HepG2 (cell line): ENCODE data around the gene ESAM. TPM values are rescaled to one million over a fixed set of nuclear protein-coding genes. Genes with fewer than 3 reads are reported as not detected.

ENCODE experiments used
- ARNT ChIP-seq: fragments of 450-650 bp; IDR thresholded peaks from 2 replicates; pipeline ENCODE4 v1.6.1; 2017
- CBFB ChIP-seq: sonication (generic); formaldehyde crosslinking; IDR thresholded peaks from 2 replicates; pipeline ENCODE4 v1.4.0; 2020; ENCODE audit warnings: missing genetic modification reagents
- CSRNP2 ChIP-seq: sonication (generic); formaldehyde crosslinking; conservative IDR thresholded peaks from 2 replicates; pipeline ENCODE4 v1.8.0; 2022; ENCODE audit warnings: low read depth, missing genetic modification reagents
- GABPA ChIP-seq, 2 experiments: IDR thresholded peaks; 2 replicates each; pipeline ENCODE4 v1.6.1; 2011 to 2016; ENCODE audit warnings: low read depth in 2 of 2, low read length in 1 of 2, missing biosample characterization in 1 of 2, missing genetic modification characterization in 1 of 2
- HNF1B ChIP-seq: sonication (generic); formaldehyde crosslinking; IDR thresholded peaks from 2 replicates; pipeline ENCODE4 v1.5.1; 2020; ENCODE audit warnings: mild to moderate bottlenecking, moderate library complexity, missing genetic modification reagents
- IKZF1 ChIP-seq: fragments of 450-650 bp; IDR thresholded peaks from 2 replicates; pipeline ENCODE4 v1.7.1; 2016
- JUN ChIP-seq: sonication (generic); formaldehyde crosslinking; IDR thresholded peaks from 2 replicates; pipeline ENCODE4 v1.4.0; 2020; ENCODE audit warnings: mild to moderate bottlenecking, missing genetic modification reagents
- KLF6 ChIP-seq: IDR thresholded peaks from 2 replicates; pipeline ENCODE4 v1.8.0; 2016; ENCODE audit warnings: missing biosample characterization, missing genetic modification reagents
- MED1 ChIP-seq: sonication (generic); formaldehyde crosslinking; IDR thresholded peaks from 2 replicates; pipeline ENCODE4 v1.4.0; 2020; ENCODE audit warnings: missing genetic modification reagents
- MIXL1 ChIP-seq: IDR thresholded peaks from 2 replicates; pipeline ENCODE4 v1.6.1; 2016
- POLR2G ChIP-seq: fragments of 200-400 bp; formaldehyde crosslinking; IDR thresholded peaks from 2 replicates; pipeline ENCODE4 v1.6.1; 2018; ENCODE audit warnings: mild to moderate bottlenecking, low read depth, low read length, moderate library complexity
- PPARG ChIP-seq: conservative IDR thresholded peaks from 2 replicates; pipeline ENCODE4 v1.6.1; 2016; ENCODE audit warnings: missing biosample characterization, missing genetic modification reagents
- RARA ChIP-seq: IDR thresholded peaks from 2 replicates; pipeline ENCODE4 v1.6.1; 2016; ENCODE audit warnings: missing genetic modification reagents, missing compliant biosample characterization
- RBM22 ChIP-seq: fragments of 200-400 bp; formaldehyde crosslinking; optimal IDR thresholded peaks from 2 replicates; pipeline ENCODE3; 2017; ENCODE audit warnings: mild to moderate bottlenecking, low read length, moderate library complexity
- RBM39 ChIP-seq: fragments of 200-400 bp; formaldehyde crosslinking; IDR thresholded peaks from one replicate; pipeline ENCODE4 v1.6.1; 2018; ENCODE audit warnings: antibody characterized with exemption, mild to moderate bottlenecking, low read depth, low read length; ENCODE audit not compliant: poor library complexity, severe bottlenecking
- SAP130 ChIP-seq: IDR thresholded peaks from 2 replicates; pipeline ENCODE4 v1.6.1; 2016; ENCODE audit warnings: low read depth
- SP1 ChIP-seq, 2 experiments: fragments of 450-650 bp in 1 of 2; sonication (generic) in 1 of 2; formaldehyde crosslinking in 1 of 2; IDR thresholded peaks; 2 replicates each; pipeline versions ENCODE4 v1.4.0 to v1.6.1; 2016 to 2020; ENCODE audit warnings: missing genetic modification reagents in 1 of 2
- SRY ChIP-seq: sonication (generic); formaldehyde crosslinking; IDR thresholded peaks from 2 replicates; pipeline ENCODE4 v1.8.0; 2022; ENCODE audit warnings: mild to moderate bottlenecking, missing genetic modification reagents
- SUZ12 ChIP-seq: fragments of 150-350 bp; IDR thresholded peaks from 2 replicates; pipeline ENCODE4 v1.6.1; 2014; ENCODE audit warnings: low read depth, low read length
- ZBTB7B ChIP-seq: sonication (generic); formaldehyde crosslinking; IDR thresholded peaks from 2 replicates; pipeline ENCODE4 v1.4.0; 2020; ENCODE audit warnings: missing genetic modification reagents
- ZKSCAN1 ChIP-seq: fragments of 150-350 bp; IDR thresholded peaks from 2 replicates; pipeline ENCODE4 v1.6.1; 2014; ENCODE audit warnings: low read length
- ZKSCAN8 ChIP-seq: IDR thresholded peaks from 2 replicates; pipeline ENCODE4 v1.6.1; 2016; ENCODE audit warnings: borderline replicate concordance, missing genetic modification reagents, missing compliant biosample characterization
- ZMYM3 ChIP-seq: sonication (generic); formaldehyde crosslinking; IDR thresholded peaks from 2 replicates; pipeline ENCODE4 v1.5.1; 2020; ENCODE audit warnings: mild to moderate bottlenecking, missing genetic modification reagents
- ZNF160 ChIP-seq: sonication (generic); formaldehyde crosslinking; IDR thresholded peaks from 2 replicates; pipeline ENCODE4 v1.8.0; 2022; ENCODE audit warnings: mild to moderate bottlenecking, inconsistent platforms, missing genetic modification reagents
- ZNF362 ChIP-seq: sonication (generic); formaldehyde crosslinking; IDR thresholded peaks from 2 replicates; pipeline ENCODE4 v1.4.0; 2020; ENCODE audit warnings: missing genetic modification reagents, mild to moderate bottlenecking, borderline replicate concordance
- ZNF367 ChIP-seq: sonication (generic); formaldehyde crosslinking; IDR thresholded peaks from 2 replicates; pipeline ENCODE4 v1.4.0; 2020; ENCODE audit warnings: missing genetic modification reagents, borderline replicate concordance
- ZNF720 ChIP-seq: sonication (generic); formaldehyde crosslinking; IDR thresholded peaks from 2 replicates; pipeline ENCODE4 v1.4.0; 2020; ENCODE audit warnings: missing genetic modification reagents
- ZNF761 ChIP-seq: sonication (generic); formaldehyde crosslinking; conservative IDR thresholded peaks from 2 replicates; pipeline ENCODE4 v1.4.0; 2020; ENCODE audit warnings: mild to moderate bottlenecking, missing genetic modification reagents
- polyA plus RNA-seq, 8 experiments: library from polyadenylated mRNA; depleted of rRNA in 3 of 8; stranded (reverse) in 7 of 8; unstranded in 1 of 8; fragments of >200 nt; fragmentation: Illumina TruSeq in 4 of 8; extraction: Trizol in 4 of 8; gene quantifications; 2 replicates each; pipeline versions ENCODE4 v1.2.1 to v1.2.3, GENCODE V29; 2011 to 2016; ENCODE audit warnings: low read depth in 4 of 8, missing spikeins in 1 of 8, mixed read lengths in 1 of 8; ENCODE audit not compliant: insufficient read depth in 1 of 8
- total RNA-seq, 5 experiments: library from RNA; depleted of rRNA; stranded (reverse); fragments of >200 nt; fragmentation: Illumina TruSeq; extraction: Trizol; gene quantifications; 2 replicates each; pipeline ENCODE4 v1.2.3, GENCODE V29; 2016; ENCODE audit warnings: low read depth in 1 of 5

Gene ESAM
- total and polyA plus RNA-seq, 2 of the 13 experiments (the other 11 are each of a cell fraction or from before 2014, with no cell fraction given): 1.2 to 6.8 TPM

- peak; percentile 62; the same call in 1 of the 2 replicates for TF ChIP-seq ZNF362 (CRISPR knock-in tag)
- no peak for TF ChIP-seq MIXL1
- peak; percentile 45 for TF ChIP-seq SAP130 (CRISPR knock-in tag)
- 0 out of 2 replicates have a peak, but pooled peaks have one; percentile 33 for TF ChIP-seq ZKSCAN8 (CRISPR knock-in tag)
- TF ChIP-seq ZKSCAN1: no peak
- no peak for TF ChIP-seq CBFB (CRISPR knock-in tag)
- peak; percentile 45; the same call in 1 of the 2 replicates for TF ChIP-seq HNF1B (CRISPR knock-in tag)
- no peak for TF ChIP-seq RBM22
- TF ChIP-seq ZBTB7B (CRISPR knock-in tag): peak; percentile 29; the same call in 1 of the 2 replicates
- no peak for TF ChIP-seq SRY (CRISPR knock-in tag)
- TF ChIP-seq GABPA (IDR thresholded peaks at IDR 0.05; ENCODE audit: low read depth, low read length): no peak
- TF ChIP-seq GABPA (CRISPR knock-in tag; IDR thresholded peaks at IDR 0.05; ENCODE audit: low read depth): no peak
- TF ChIP-seq ZNF367 (CRISPR knock-in tag): no peak
- TF ChIP-seq RARA: 0 out of 2 replicates have a peak, but pooled peaks have one; percentile 7
- no peak for TF ChIP-seq PPARG (CRISPR knock-in tag)
- no peak for TF ChIP-seq CSRNP2 (CRISPR knock-in tag)
- TF ChIP-seq SUZ12: no peak
- TF ChIP-seq IKZF1: no peak
- TF ChIP-seq SP1 (IDR thresholded peaks at IDR 0.05): no peak
- TF ChIP-seq SP1 (CRISPR knock-in tag; IDR thresholded peaks at IDR 0.05): no peak
- peak; percentile 30 for TF ChIP-seq RBM39
- TF ChIP-seq JUN (CRISPR knock-in tag): no peak
- no peak for TF ChIP-seq ZNF720
- no peak for TF ChIP-seq ZMYM3 (CRISPR knock-in tag)
- no peak for TF ChIP-seq ZNF160
- no peak for TF ChIP-seq ZNF761 (CRISPR knock-in tag)
- TF ChIP-seq KLF6 (CRISPR knock-in tag): 0 out of 2 replicates have a peak, but pooled peaks have one; percentile 12
- TF ChIP-seq POLR2G: peak; percentile 48; the same call in 1 of the 2 replicates
- TF ChIP-seq ARNT: no peak
- no peak for TF ChIP-seq MED1 (CRISPR knock-in tag)
Measured at GRCh38 chr11:124758355-124759265, 3.5 kb downstream of the ESAM start (continued).
